Naive thymus-derived CD4-positive, alpha-beta T cell (primary cell): ENCODE data around the gene YWHAE. TPM values are rescaled to one million over a fixed set of nuclear protein-coding genes. Genes with fewer than 3 reads are reported as not detected.
A peak's percentile ranks its signal among the peaks of the same experiment; 100 is the strongest.
"Not testable (repeated sequence)": the region's sequence is repeated elsewhere in the genome, so short reads cannot be mapped to it uniquely, and the experiment has no call there.

Experiments used
- ATAC-seq: fragments of 150-1000 bp; cut with Tn5 transposase; 2 replicates; pipeline ENCODE4 v1.10.0; 2021; ENCODE audit warnings: mild to moderate bottlenecking, moderate library complexity
- CTCF ChIA-PET: fragments of 350-600 bp; sonication (Branson Sonifier 250); formaldehyde crosslinking; loops from one replicate; lab custom pipeline; 2021; ENCODE audit warnings: antibody characterized with exemption; lab: Charles Lee
- POLR2A ChIA-PET: fragments of 350-600 bp; sonication (Branson Sonifier 250); formaldehyde crosslinking; loops from one replicate; lab custom pipeline; 2021; ENCODE audit warnings: antibody characterized with exemption, inconsistent platforms; lab: Charles Lee
- DNase-seq, 9 donors: peaks; one replicate each; pipeline versions ENCODE4 v3.0.0 to v3.0.0-alpha.2; 2020 to 2022; ENCODE audit warnings: mixed read lengths in 1 of 9
- H3K27ac ChIP-seq: one replicate; pipeline ENCODE4 v1.7.0; 2013; ENCODE audit warnings: mild to moderate bottlenecking, low read depth, low read length, moderate library complexity
- H3K27me3 ChIP-seq, 2 donors: one replicate each; pipeline ENCODE4 v1.7.0; 2013; ENCODE audit warnings: low read length in 2 of 2, mild to moderate bottlenecking in 2 of 2, moderate library complexity in 2 of 2; ENCODE audit not compliant: control insufficient read depth in 2 of 2, insufficient read depth in 2 of 2
- H3K36me3 ChIP-seq, 3 experiments: 1 replicate in 2 of 3; 2 replicates in 1 of 3; pipeline ENCODE4 v1.7.0; 2013; ENCODE audit warnings: low read length in 3 of 3, mild to moderate bottlenecking in 3 of 3, moderate library complexity in 1 of 3; ENCODE audit not compliant: insufficient read depth in 3 of 3, control insufficient read depth in 2 of 3
- H3K4me1 ChIP-seq, 2 donors: one replicate each; pipeline ENCODE4 v1.7.0; 2013; ENCODE audit warnings: low read length in 2 of 2, mild to moderate bottlenecking in 2 of 2, moderate library complexity in 1 of 2; ENCODE audit not compliant: control insufficient read depth in 2 of 2, insufficient read depth in 2 of 2
- H3K4me3 ChIP-seq: 2 replicates; pipeline ENCODE4 v1.7.0; 2013; ENCODE audit warnings: mild to moderate bottlenecking, low read length
- H3K9me3 ChIP-seq, 3 experiments: 1 replicate in 2 of 3; 2 replicates in 1 of 3; pipeline ENCODE4 v1.7.0; 2013; ENCODE audit warnings: low read length in 3 of 3; ENCODE audit not compliant: control insufficient read depth in 2 of 3
- H3K27ac Mint-ChIP-seq, 9 donors: one replicate each; pipeline ENCODE4 v1.8.0; 2020 to 2022; ENCODE audit warnings: mixed read lengths in 9 of 9, mild to moderate bottlenecking in 8 of 9, moderate library complexity in 5 of 9, inconsistent platforms in 2 of 9
- H3K27me3 Mint-ChIP-seq, 5 donors: one replicate each; pipeline ENCODE4 v1.8.0; 2021 to 2022; ENCODE audit warnings: mixed read lengths in 5 of 5, mild to moderate bottlenecking in 1 of 5
- H3K36me3 Mint-ChIP-seq, 5 donors: one replicate each; pipeline ENCODE4 v1.8.0; 2020 to 2022; ENCODE audit warnings: mixed read lengths in 5 of 5, mild to moderate bottlenecking in 3 of 5, inconsistent platforms in 1 of 5
- H3K4me1 Mint-ChIP-seq, 7 donors: one replicate each; pipeline ENCODE4 v1.8.0; 2020 to 2022; ENCODE audit warnings: mixed read lengths in 7 of 7, mild to moderate bottlenecking in 3 of 7, inconsistent platforms in 1 of 7
- H3K4me3 Mint-ChIP-seq, 10 donors: one replicate each; pipeline ENCODE4 v1.8.0; 2020 to 2022; ENCODE audit warnings: mild to moderate bottlenecking in 10 of 10, mixed read lengths in 10 of 10, moderate library complexity in 6 of 10, inconsistent platforms in 2 of 10
- H3K9me3 Mint-ChIP-seq, 11 donors: one replicate each; pipeline ENCODE4 v1.8.0; 2020 to 2022; ENCODE audit warnings: mixed read lengths in 11 of 11, mild to moderate bottlenecking in 4 of 11, inconsistent platforms in 1 of 11, moderate library complexity in 1 of 11
- intact Hi-C, 2 donors: fragments of 100-400 bp; cut with micrococcal nuclease; formaldehyde crosslinking; loops; one replicate each; pipeline ENCODE4 v1.15.1; 2023
- polyA plus RNA-seq, 2 donors: library from polyadenylated mRNA; unstranded; fragments of 300-500 nt; fragmentation: Illumina TruSeq; gene quantifications; one replicate each; pipeline ENCODE4 v1.2.3, GENCODE V29; 2021
- total RNA-seq, 6 experiments: library from RNA in 5 of 6; stranded (reverse) in 5 of 6; gene quantifications; 1 replicate in 5 of 6; 2 replicates in 1 of 6; pipeline ENCODE4 v1.2.3 and lab custom pipeline; 2021 to 2026

Gene YWHAE
- total and polyA plus RNA-seq, 7 experiments from 2014 or later, result 30.6 to 317 (median 127) TPM

- no peaks in the 10 kb centered on the region for H3K27me3 Mint-ChIP-seq
- H3K36me3 Mint-ChIP-seq, result peaks cover 5 to 26% (median 18%) of the 10 kb centered on the region in 5 donors
- H3K27ac ChIP-seq, result peak overlapping the region; percentile 59
These were observed 39.0 kb downstream of the YWHAE start for GRCh38 chr17:1360975-1361374.

GRCh38 chr17:1360315-1360714 lies 39.7 kb downstream of the YWHAE start:
- DNase-seq, ATAC-seq, H3K27me3 ChIP-seq, H3K9me3 ChIP-seq, CTCF ChIA-PET, H3K9me3 Mint-ChIP-seq, intact Hi-C loops, H3K27me3 Mint-ChIP-seq, H3K4me3 ChIP-seq: not testable (repeated sequence)
- peak overlapping the region in 3 of 9 donors; percentile 43 to 93 (median 89) for H3K27ac Mint-ChIP-seq
- H3K36me3 Mint-ChIP-seq, result peaks cover 5 to 29% (median 22%) of the 10 kb centered on the region in 5 donors
- H3K36me3 ChIP-seq, result peaks cover 0 to 62% (median 6%) of the 10 kb centered on the region in 3 experiments
- H3K27ac ChIP-seq, result peak overlapping the region; percentile 59
- peaks cover 31 to 62% (median 45%) of the 10 kb centered on the region in 7 donors for H3K4me1 Mint-ChIP-seq
- POLR2A ChIA-PET, result interaction anchor here (1.2 kb wide), 1 partner anchor 156 kb away, joined by 3 read pairs; the partner anchor contains the start of gene INPP5K
- H3K4me3 Mint-ChIP-seq, result peak overlapping the region in 3 of 10 donors; percentile 43 to 70 (median 60)
- peaks cover 23 to 27% of the 10 kb centered on the region in 2 donors for H3K4me1 ChIP-seq

More at GRCh38 chr17:1360975-1361374, 39.0 kb downstream of the YWHAE start:
- peaks cover 29 to 64% (median 48%) of the 10 kb centered on the region in 7 donors for H3K4me1 Mint-ChIP-seq
- intact Hi-C loops, result no loop called here
- CTCF ChIA-PET, result interaction anchor here (0.6 to 0.7 kb wide), 2 partner anchors 28 to 91 kb away, joined by 3 to 4 read pairs; no protein-coding TSS in a partner anchor
- H3K36me3 ChIP-seq, result peaks cover 0 to 57% (median 6%) of the 10 kb centered on the region in 3 experiments
- POLR2A ChIA-PET, result interaction anchor here (1.2 to 1.6 kb wide), 2 partner anchors 11 to 155 kb away, joined by 3 to 12 read pairs; partner anchors contain the start of gene INPP5K
- ATAC-seq (no peak), DNase-seq (peak in 1 of 9 donors; percentile 19)
- H3K4me3 ChIP-seq, result no peak overlapping the region
- H3K27ac Mint-ChIP-seq, result peak overlapping the region in 8 of 9 donors; percentile 43 to 93 (median 76)
- H3K9me3 Mint-ChIP-seq, result no peaks in the 10 kb centered on the region
- peaks cover 27% of the 10 kb centered on the region in 2 donors for H3K4me1 ChIP-seq
- H3K4me3 Mint-ChIP-seq, result peak overlapping the region in 8 of 10 donors; percentile 38 to 70 (median 61)
- no peaks in the 10 kb centered on the region for H3K27me3 ChIP-seq
- no peaks in the 10 kb centered on the region for H3K9me3 ChIP-seq

- ChIA-PET POLR2A (no interaction called here), CTCF (interaction anchor here (4.4 kb wide), 1 partner anchor 11 kb away, joined by 15 read pairs; no protein-coding TSS in a partner anchor)
- Mint-ChIP-seq H3K27ac (no peak overlapping the region), H3K27me3 (no peaks in the 10 kb centered on the region), H3K4me3 (no peak overlapping the region), H3K4me1 (peaks cover 3 to 22% (median 14%) of the 10 kb centered on the region in 7 donors), H3K36me3 (peaks cover 0 to 39% (median 28%) of the 10 kb centered on the region in 5 donors), H3K9me3 (no peaks in the 10 kb centered on the region)
- DNase-seq (no peak), ATAC-seq (no peak)
- no peak overlapping the region for H3K4me3 ChIP-seq
- H3K36me3 ChIP-seq, result peaks cover 14 to 80% (median 14%) of the 10 kb centered on the region in 3 experiments
- H3K27ac ChIP-seq, result no peak overlapping the region
- H3K9me3 ChIP-seq, result no peaks in the 10 kb centered on the region
- H3K27me3 ChIP-seq, result no peaks in the 10 kb centered on the region
- H3K4me1 ChIP-seq, result no peaks in the 10 kb centered on the region
- intact Hi-C loops, result no loop called here
These were observed 46.0 kb downstream of the YWHAE start for GRCh38 chr17:1354030-1354429.

- H3K4me1 ChIP-seq, DNase-seq, H3K9me3 ChIP-seq, H3K27ac ChIP-seq, intact Hi-C loops, H3K9me3 Mint-ChIP-seq, ATAC-seq, H3K4me3 ChIP-seq, H3K4me3 Mint-ChIP-seq, H3K27me3 Mint-ChIP-seq, H3K27me3 ChIP-seq: not testable (repeated sequence)
- H3K4me1 Mint-ChIP-seq, result peaks cover 7 to 33% (median 19%) of the 10 kb centered on the region in 7 donors
- POLR2A ChIA-PET, result interaction anchor here (0.7 kb wide), 1 partner anchor 36 kb away, joined by 3 read pairs; no protein-coding TSS in a partner anchor
- H3K27ac Mint-ChIP-seq, result peak overlapping the region in 4 of 9 donors; percentile 4 to 72 (median 70)
- peaks cover 0 to 45% (median 26%) of the 10 kb centered on the region in 5 donors for H3K36me3 Mint-ChIP-seq
- CTCF ChIA-PET, result interaction anchor here (0.7 to 4.4 kb wide), 3 partner anchors 10 to 294 kb away, joined by 3 to 15 read pairs (median 4); no protein-coding TSS in a partner anchor
- H3K36me3 ChIP-seq, result peaks cover 14 to 80% (median 14%) of the 10 kb centered on the region in 3 experiments
These were observed 47.5 kb downstream of the YWHAE start for GRCh38 chr17:1352530-1352929.

GRCh38 chr17:1351971-1352370 lies 48.1 kb downstream of the YWHAE start:
- Mint-ChIP-seq H3K4me1 (peaks cover 8 to 36% (median 22%) of the 10 kb centered on the region in 7 donors), H3K9me3 (no peaks in the 10 kb centered on the region), H3K27me3 (no peaks in the 10 kb centered on the region), H3K36me3 (peaks cover 0 to 49% (median 27%) of the 10 kb centered on the region in 5 donors), H3K4me3 (no peak overlapping the region), H3K27ac (no peak overlapping the region)
- Histone ChIP-seq H3K27me3 (no peaks in the 10 kb centered on the region), H3K36me3 (peaks cover 14 to 78% (median 14%) of the 10 kb centered on the region in 3 experiments), H3K27ac (no peak overlapping the region), H3K4me3 (no peak overlapping the region), H3K4me1 (no peaks in the 10 kb centered on the region), H3K9me3 (no peaks in the 10 kb centered on the region)
- DNase-seq (no peak), ATAC-seq (no peak)
- intact Hi-C loops, result no loop called here
- CTCF ChIA-PET, result interaction anchor here (0.6 to 4.4 kb wide), 4 partner anchors 10 to 211 kb away, joined by 4 to 15 read pairs (median 4); no protein-coding TSS in a partner anchor
- POLR2A ChIA-PET, result interaction anchor here (0.7 to 1.1 kb wide), 2 partner anchors 13 to 36 kb away, joined by 3 to 4 read pairs; no protein-coding TSS in a partner anchor

- H3K4me1 Mint-ChIP-seq, result peaks cover 8 to 39% (median 26%) of the 10 kb centered on the region in 7 donors
- ATAC-seq, result no peak
- CTCF ChIA-PET, result interaction anchor here (0.6 to 4.4 kb wide), 4 partner anchors 14 to 277 kb away, joined by 3 to 15 read pairs (median 4); partner anchors contain the start of gene SLC43A2
- no peak for DNase-seq
- no peak overlapping the region for H3K27ac ChIP-seq
- peak overlapping the region in 4 of 9 donors; percentile 9 to 77 (median 42) for H3K27ac Mint-ChIP-seq
- POLR2A ChIA-PET, result interaction anchor here (0.9 to 1.1 kb wide), 2 partner anchors 10 to 14 kb away, joined by 3 to 4 read pairs; no protein-coding TSS in a partner anchor
- peaks cover 0 to 47% (median 27%) of the 10 kb centered on the region in 5 donors for H3K36me3 Mint-ChIP-seq
- intact Hi-C loops, result no loop called here
- H3K4me1 ChIP-seq, result no peaks in the 10 kb centered on the region
- no peaks in the 10 kb centered on the region for H3K9me3 ChIP-seq
- no peaks in the 10 kb centered on the region for H3K27me3 ChIP-seq
- no peak overlapping the region for H3K4me3 ChIP-seq
- peaks cover 14 to 75% (median 14%) of the 10 kb centered on the region in 3 experiments for H3K36me3 ChIP-seq
- H3K4me3 Mint-ChIP-seq, result no peak overlapping the region
- H3K27me3 Mint-ChIP-seq, result no peaks in the 10 kb centered on the region
- no peaks in the 10 kb centered on the region for H3K9me3 Mint-ChIP-seq
These were observed 48.7 kb downstream of the YWHAE start for GRCh38 chr17:1351275-1351674.
